Smooth muscle cell (in vitro differentiated cells): ENCODE results near the gene DLX5. TPM values are rescaled to one million over a fixed set of nuclear protein-coding genes. Genes with fewer than 3 reads are reported as not detected.

Experiments
- DNase-seq: peaks from one replicate; lab custom pipeline; 2025; ENCODE audit not compliant: unreplicated experiment; lab: John Stamatoyannopoulos, UW
- H2AFZ ChIP-seq: fragments of 200-600 bp; sonication (generic); 2 replicates; pipeline ENCODE4 v1.6.0; 2016; ENCODE audit warnings: antibody characterized with exemption, low read depth, mild to moderate bottlenecking
- H3F3A ChIP-seq: fragments of 200-600 bp; sonication (generic); 2 replicates; pipeline ENCODE4 v1.6.0; 2017; ENCODE audit warnings: antibody characterized with exemption, low read depth
- H3K27ac ChIP-seq: fragments of 200-600 bp; sonication (generic); 2 replicates; pipeline ENCODE4 v1.5.1; 2016; ENCODE audit warnings: low read depth, mild to moderate bottlenecking
- H3K27me3 ChIP-seq: fragments of 200-600 bp; sonication (generic); 2 replicates; pipeline ENCODE4 v1.6.1; 2016; ENCODE audit warnings: low read depth, mild to moderate bottlenecking
- H3K36me3 ChIP-seq: fragments of 200-600 bp; sonication (generic); 2 replicates; pipeline ENCODE4 v1.5.1; 2016; ENCODE audit warnings: low read depth
- H3K4me1 ChIP-seq: fragments of 200-600 bp; sonication (generic); 2 replicates; pipeline ENCODE4 v1.5.1; 2016; ENCODE audit warnings: low read depth
- H3K4me2 ChIP-seq: fragments of 200-600 bp; sonication (generic); 2 replicates; pipeline ENCODE4 v1.6.0; 2016; ENCODE audit warnings: mild to moderate bottlenecking
- H3K4me3 ChIP-seq: fragments of 200-600 bp; sonication (generic); 2 replicates; pipeline ENCODE4 v1.5.1; 2016; ENCODE audit warnings: mild to moderate bottlenecking
- H3K79me2 ChIP-seq: fragments of 200-600 bp; sonication (generic); 2 replicates; pipeline ENCODE4 v1.6.0; 2016; ENCODE audit warnings: low read depth, mild to moderate bottlenecking
- H3K9ac ChIP-seq: fragments of 200-600 bp; sonication (generic); 2 replicates; pipeline ENCODE4 v1.6.0; 2016; ENCODE audit warnings: low read depth
- H3K9me3 ChIP-seq: fragments of 200-600 bp; sonication (generic); replicated peaks from 2 replicates; pipeline ENCODE4 v1.5.1; 2016; ENCODE audit warnings: low read depth
- H4K20me1 ChIP-seq: fragments of 200-600 bp; sonication (generic); 2 replicates; pipeline ENCODE4 v1.6.0; 2016; ENCODE audit warnings: low read depth
- WGBS: methylation state at CpG from one replicate; pipeline ENCODE4 v1.1.7; 2016; ENCODE audit warnings: low lambda C conversion rate; 5-methylcytosine and 5-hydroxymethylcytosine counted together
- polyA plus RNA-seq: library from polyadenylated mRNA; unstranded; fragments of >200 nt; fragmentation: Nextera tagmentation; extraction: Ambion mirVana; gene quantifications from 2 replicates; pipeline ENCODE4 v1.2.1, GENCODE V29; 2016
- total RNA-seq: library from RNA; depleted of rRNA; stranded (reverse); fragments of >200 nt; gene quantifications from 2 replicates; pipeline ENCODE4 v1.2.3, GENCODE V29; 2014
- TF ChIP-seq, protein P1 (sequence below): fragments of 200-600 bp; sonication (generic); IDR thresholded peaks from 2 replicates; pipeline ENCODE4 v1.5.1; 2017; ENCODE audit warnings: borderline replicate concordance, mild to moderate bottlenecking, antibody characterized with exemption; ENCODE audit not compliant: insufficient read depth, poor library complexity, severe bottlenecking

Gene DLX5
- total and polyA plus RNA-seq, 2 experiments from 2014 or later = 3.5 to 4.3 TPM

DNA sequence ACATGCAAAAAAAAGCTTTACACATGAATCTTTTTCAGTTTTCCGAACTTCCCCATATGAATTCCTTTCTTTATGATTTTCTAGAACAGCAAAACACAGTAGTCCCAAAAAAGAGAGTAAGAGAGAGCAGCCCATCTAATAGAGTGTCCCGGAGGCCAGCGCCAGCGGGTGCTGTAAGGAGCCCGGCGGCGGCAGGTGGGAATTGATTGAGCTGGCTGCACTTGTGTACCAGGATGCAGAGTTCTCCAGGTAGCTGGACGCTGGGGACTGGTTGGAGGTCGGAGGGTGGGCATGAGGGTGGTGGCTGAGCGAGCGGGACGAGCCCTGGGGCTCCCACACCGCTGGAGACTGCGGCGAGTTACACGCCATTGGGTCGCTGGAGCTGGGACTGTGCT lies 4.0 kb downstream of the DLX5 start:
- Histone ChIP-seq H3K9me3 (no peaks in the 10 kb centered on the region), H2AFZ (no peak overlapping the region), H3K4me1 (peaks cover 48% of the 10 kb centered on the region), H3F3A (peaks cover 9% of the 10 kb centered on the region), H3K4me3 (peak overlapping the region; percentile 64), H3K4me2 (peak overlapping the region; percentile 92), H3K9ac (no peak overlapping the region), H3K79me2 (no peaks in the 10 kb centered on the region), H3K27ac (no peak overlapping the region), H4K20me1 (peaks cover 4% of the 10 kb centered on the region), H3K36me3 (no peaks in the 10 kb centered on the region), H3K27me3 (peaks cover 77% of the 10 kb centered on the region)
- 32% methylated on average over 17 of the region's 17 CpGs for WGBS
- no peak for DNase-seq
- TF ChIP-seq, protein P1, sequence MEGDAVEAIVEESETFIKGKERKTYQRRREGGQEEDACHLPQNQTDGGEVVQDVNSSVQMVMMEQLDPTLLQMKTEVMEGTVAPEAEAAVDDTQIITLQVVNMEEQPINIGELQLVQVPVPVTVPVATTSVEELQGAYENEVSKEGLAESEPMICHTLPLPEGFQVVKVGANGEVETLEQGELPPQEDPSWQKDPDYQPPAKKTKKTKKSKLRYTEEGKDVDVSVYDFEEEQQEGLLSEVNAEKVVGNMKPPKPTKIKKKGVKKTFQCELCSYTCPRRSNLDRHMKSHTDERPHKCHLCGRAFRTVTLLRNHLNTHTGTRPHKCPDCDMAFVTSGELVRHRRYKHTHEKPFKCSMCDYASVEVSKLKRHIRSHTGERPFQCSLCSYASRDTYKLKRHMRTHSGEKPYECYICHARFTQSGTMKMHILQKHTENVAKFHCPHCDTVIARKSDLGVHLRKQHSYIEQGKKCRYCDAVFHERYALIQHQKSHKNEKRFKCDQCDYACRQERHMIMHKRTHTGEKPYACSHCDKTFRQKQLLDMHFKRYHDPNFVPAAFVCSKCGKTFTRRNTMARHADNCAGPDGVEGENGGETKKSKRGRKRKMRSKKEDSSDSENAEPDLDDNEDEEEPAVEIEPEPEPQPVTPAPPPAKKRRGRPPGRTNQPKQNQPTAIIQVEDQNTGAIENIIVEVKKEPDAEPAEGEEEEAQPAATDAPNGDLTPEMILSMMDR = no peak

DNA sequence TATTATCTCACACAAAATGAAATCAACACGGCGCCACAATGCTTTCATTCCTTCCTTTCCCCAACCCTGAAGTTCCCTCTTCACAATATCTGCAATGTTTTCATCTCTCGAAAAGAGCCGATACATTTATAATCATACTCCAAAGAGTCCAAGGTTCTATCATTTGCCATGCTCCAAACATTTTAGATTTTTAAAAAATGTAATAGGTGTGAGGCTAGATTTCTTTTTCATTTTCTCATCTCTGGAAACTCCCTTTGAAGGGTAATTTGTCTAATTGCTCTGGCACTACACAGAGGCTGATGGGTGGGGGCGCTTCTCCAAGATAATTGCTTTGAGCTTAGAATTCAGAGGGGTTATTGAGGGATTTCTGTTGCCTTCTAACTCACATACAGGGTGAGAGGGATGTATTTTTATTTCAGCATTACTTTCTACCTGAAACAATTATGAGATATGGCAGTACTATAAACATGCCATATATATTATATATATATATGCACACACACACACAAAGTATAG lies 4.9 kb downstream of the DLX5 start:
- H3K27me3 ChIP-seq = peaks cover 77% of the 10 kb centered on the region
- H3K27ac ChIP-seq = no peak overlapping the region
- H3K79me2 ChIP-seq = no peaks in the 10 kb centered on the region
- H2AFZ ChIP-seq = no peak overlapping the region
- peak overlapping the region; percentile 8 for H3K4me2 ChIP-seq
- peak overlapping the region; percentile 64 for H3K4me3 ChIP-seq
- no peak overlapping the region for H3K9ac ChIP-seq
- TF ChIP-seq, protein P1 = no peak
- peaks cover 4% of the 10 kb centered on the region for H4K20me1 ChIP-seq
- no peaks in the 10 kb centered on the region for H3K36me3 ChIP-seq
- 66% methylated on average over 5 of the region's 5 CpGs for WGBS
- H3K4me1 ChIP-seq = peaks cover 44% of the 10 kb centered on the region
- DNase-seq = no peak
- no peaks in the 10 kb centered on the region for H3K9me3 ChIP-seq
- H3F3A ChIP-seq = peaks cover 5% of the 10 kb centered on the region

DNA sequence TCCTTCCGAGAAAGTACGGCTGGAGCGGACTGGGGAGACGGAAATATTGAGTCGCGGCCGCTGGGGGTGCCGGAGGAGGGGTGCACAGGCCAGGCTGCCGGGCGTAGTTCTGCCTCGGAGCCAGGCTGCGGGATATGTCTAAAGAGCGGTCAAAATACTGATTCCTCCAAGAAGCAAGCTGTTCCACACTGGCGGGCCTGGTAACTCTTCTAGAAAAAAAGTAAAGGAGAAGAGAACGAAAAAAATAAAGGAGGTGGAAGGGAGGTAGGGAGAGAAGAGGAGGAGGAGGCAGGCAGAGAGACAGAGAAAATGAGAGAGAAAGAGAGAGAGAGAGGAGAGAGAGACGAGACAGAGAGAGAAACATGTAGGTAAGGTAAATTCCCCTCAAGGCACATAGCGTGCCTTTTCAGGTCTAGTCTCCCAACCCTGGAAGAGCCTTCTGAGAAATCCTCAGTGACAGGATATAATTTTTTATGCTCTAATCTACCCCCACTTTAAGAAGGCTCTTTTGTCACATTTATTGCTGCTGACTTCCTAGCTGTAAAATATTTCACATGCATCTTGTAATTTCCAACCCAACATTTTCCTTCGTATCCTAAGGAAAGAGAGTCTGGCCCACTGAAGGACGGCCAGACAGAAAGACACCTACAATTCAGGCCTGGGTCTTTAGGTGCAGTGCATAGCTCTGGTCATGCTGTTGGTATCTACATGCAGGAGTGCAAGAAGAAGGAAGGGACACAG lies 5.7 kb downstream of the DLX5 start:
- 18% methylated on average over 18 of the region's 19 CpGs for WGBS
- TF ChIP-seq, protein P1 = no peak
- H3K27ac ChIP-seq = no peak overlapping the region
- no peak overlapping the region for H3K9ac ChIP-seq
- no peaks in the 10 kb centered on the region for H3K79me2 ChIP-seq
- peak overlapping the region; percentile 64 for H3K4me3 ChIP-seq
- H3K4me2 ChIP-seq = peak overlapping the region; percentile 82
- H3K4me1 ChIP-seq = peaks cover 43% of the 10 kb centered on the region
- H3K27me3 ChIP-seq = peaks cover 80% of the 10 kb centered on the region
- no peak overlapping the region for H2AFZ ChIP-seq
- no peaks in the 10 kb centered on the region for H3K36me3 ChIP-seq
- no peak for DNase-seq
- H3F3A ChIP-seq = peaks cover 5% of the 10 kb centered on the region
- H3K9me3 ChIP-seq = no peaks in the 10 kb centered on the region
- H4K20me1 ChIP-seq = peaks cover 4% of the 10 kb centered on the region
